KG1 (cell line): ENCODE results near the gene TMEM156.
"Not testable (repeated sequence)": the region's sequence is repeated elsewhere in the genome, so short reads cannot be mapped to it uniquely, and the experiment has no call there.

Experiments
- DNase-seq: peaks from one replicate; lab custom pipeline; 2025; lab: John Stamatoyannopoulos, UW

The TMEM156 gene

GRCh38 chr4:38955957-38956356, 76.3 kb downstream of the TMEM156 start:
- DNase-seq = no peak

GRCh38 chr4:38954727-38955126, 77.5 kb downstream of the TMEM156 start:
- DNase-seq = no peak

- no peak for DNase-seq
Measured at GRCh38 chr4:38952017-38952416, 80.2 kb downstream of the TMEM156 start.

- DNase-seq = no peak
Measured at GRCh38 chr4:38951598-38951997, 80.6 kb downstream of the TMEM156 start.

- no peak for DNase-seq
Measured at GRCh38 chr4:38950734-38951133, 81.5 kb downstream of the TMEM156 start.

GRCh38 chr4:38950159-38950558, 82.0 kb downstream of the TMEM156 start:
- DNase-seq = no peak

- DNase-seq = no peak
Measured at GRCh38 chr4:38949411-38950051, 82.7 kb downstream of the TMEM156 start.

GRCh38 chr4:38948551-38948950, 83.7 kb downstream of the TMEM156 start:
- DNase-seq = no peak

- no peak for DNase-seq
Measured at GRCh38 chr4:38946919-38947318, 85.3 kb downstream of the TMEM156 start.

GRCh38 chr4:38944440-38944839, 87.8 kb downstream of the TMEM156 start:
- no peak for DNase-seq

GRCh38 chr4:38943343-38943742, 88.9 kb downstream of the TMEM156 start:
- DNase-seq = no peak

- DNase-seq = not testable (repeated sequence)
Measured at GRCh38 chr4:38941906-38942305, 90.3 kb downstream of the TMEM156 start.

- DNase-seq = no peak
Measured at GRCh38 chr4:38940476-38940875, 91.7 kb downstream of the TMEM156 start.

- no peak for DNase-seq
Measured at GRCh38 chr4:38939165-38939564, 93.0 kb downstream of the TMEM156 start.

- DNase-seq = no peak
Measured at GRCh38 chr4:38935391-38936073, 96.7 kb downstream of the TMEM156 start.

GRCh38 chr4:38931125-38931524, 101.1 kb downstream of the TMEM156 start:
- DNase-seq = no peak

- no peak for DNase-seq
Measured at GRCh38 chr4:38930707-38931106, 101.5 kb downstream of the TMEM156 start.

- DNase-seq = no peak
Measured at GRCh38 chr4:38930204-38930603, 102.0 kb downstream of the TMEM156 start.

- DNase-seq = no peak
Measured at GRCh38 chr4:38928974-38929373, 103.2 kb downstream of the TMEM156 start.

- no peak for DNase-seq
Measured at GRCh38 chr4:38928568-38928967, 103.6 kb downstream of the TMEM156 start.

- DNase-seq = no peak
Measured at GRCh38 chr4:38926896-38927295, 105.3 kb downstream of the TMEM156 start.

GRCh38 chr4:38925492-38926413, 106.5 kb downstream of the TMEM156 start:
- no peak for DNase-seq

GRCh38 chr4:38924353-38924752, 107.9 kb downstream of the TMEM156 start:
- DNase-seq = no peak
